Neural cell (in vitro differentiated cells): Measurements from ENCODE around the gene EIF1AD.

Source experiments
- EP300 ChIP-seq: fragments of 450-650 bp; conservative IDR thresholded peaks from 2 replicates; pipeline ENCODE4 v1.6.1; 2014; ENCODE audit warnings: antibody characterized with exemption, mild to moderate bottlenecking, moderate library complexity; ENCODE audit not compliant: poor library complexity, severe bottlenecking
- EZH2 ChIP-seq: fragments of 200-600, 300-800 bp; shearing (Covaris generic), sonication (generic); IDR thresholded peaks from 2 replicates; pipeline ENCODE4 v1.6.1; 2014; ENCODE audit warnings: antibody characterized with exemption, low read length, borderline replicate concordance, mild to moderate bottlenecking; ENCODE audit not compliant: insufficient read depth, poor library complexity, severe bottlenecking
- MXI1 ChIP-seq: fragments of 450-650 bp; conservative IDR thresholded peaks from 2 replicates; pipeline ENCODE4 v1.6.1; 2014; ENCODE audit warnings: antibody characterized with exemption, mild to moderate bottlenecking; ENCODE audit not compliant: poor library complexity, severe bottlenecking
- POLR2AphosphoS5 ChIP-seq: IDR thresholded peaks from 2 replicates; pipeline ENCODE4 v1.6.1; 2012
- RAD21 ChIP-seq: fragments of 450-650 bp; conservative IDR thresholded peaks from 2 replicates; pipeline ENCODE4 v1.6.1; 2014; ENCODE audit warnings: antibody characterized with exemption, mild to moderate bottlenecking, moderate library complexity
- SMC3 ChIP-seq: fragments of 450-650 bp; conservative IDR thresholded peaks from 2 replicates; pipeline ENCODE4 v1.6.1; 2014; ENCODE audit warnings: antibody characterized with exemption, mild to moderate bottlenecking, moderate library complexity; ENCODE audit not compliant: poor library complexity
- TAF1 ChIP-seq: IDR thresholded peaks from 2 replicates; pipeline ENCODE4 v1.6.1; 2012; ENCODE audit warnings: low read depth
- TF ChIP-seq, protein P1 (sequence below): fragments of 450-650 bp; IDR thresholded peaks from 2 replicates; pipeline ENCODE4 v1.5.1; 2014; ENCODE audit warnings: antibody characterized with exemption, mild to moderate bottlenecking, moderate library complexity; ENCODE audit not compliant: poor library complexity, severe bottlenecking

GRCh38 chr11:65977621-65978390, 24.2 kb downstream of the EIF1AD start:
- TF ChIP-seq, protein P1, sequence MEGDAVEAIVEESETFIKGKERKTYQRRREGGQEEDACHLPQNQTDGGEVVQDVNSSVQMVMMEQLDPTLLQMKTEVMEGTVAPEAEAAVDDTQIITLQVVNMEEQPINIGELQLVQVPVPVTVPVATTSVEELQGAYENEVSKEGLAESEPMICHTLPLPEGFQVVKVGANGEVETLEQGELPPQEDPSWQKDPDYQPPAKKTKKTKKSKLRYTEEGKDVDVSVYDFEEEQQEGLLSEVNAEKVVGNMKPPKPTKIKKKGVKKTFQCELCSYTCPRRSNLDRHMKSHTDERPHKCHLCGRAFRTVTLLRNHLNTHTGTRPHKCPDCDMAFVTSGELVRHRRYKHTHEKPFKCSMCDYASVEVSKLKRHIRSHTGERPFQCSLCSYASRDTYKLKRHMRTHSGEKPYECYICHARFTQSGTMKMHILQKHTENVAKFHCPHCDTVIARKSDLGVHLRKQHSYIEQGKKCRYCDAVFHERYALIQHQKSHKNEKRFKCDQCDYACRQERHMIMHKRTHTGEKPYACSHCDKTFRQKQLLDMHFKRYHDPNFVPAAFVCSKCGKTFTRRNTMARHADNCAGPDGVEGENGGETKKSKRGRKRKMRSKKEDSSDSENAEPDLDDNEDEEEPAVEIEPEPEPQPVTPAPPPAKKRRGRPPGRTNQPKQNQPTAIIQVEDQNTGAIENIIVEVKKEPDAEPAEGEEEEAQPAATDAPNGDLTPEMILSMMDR: no peak
- no peak for TF ChIP-seq POLR2AphosphoS5
- TF ChIP-seq EP300: no peak
- TF ChIP-seq RAD21: no peak
- TF ChIP-seq EZH2: no peak
- TF ChIP-seq TAF1: no peak
- no peak for TF ChIP-seq MXI1
- TF ChIP-seq SMC3: no peak
